KMS-11 (cell line): Measurements from ENCODE around the gene CXorf58.

Experiments used
- H2AFZ ChIP-seq: fragments of 200-600 bp; sonication (generic); 2 replicates; pipeline ENCODE4 v1.6.1; 2016; ENCODE audit warnings: antibody characterized with exemption, mixed run types, low read depth
- H3K27ac ChIP-seq: fragments of 200-600 bp; sonication (generic); 2 replicates; pipeline ENCODE4 v1.6.1; 2016; ENCODE audit warnings: mild to moderate bottlenecking, mixed run types
- H3K27me3 ChIP-seq: fragments of 200-600 bp; sonication (generic); 2 replicates; pipeline ENCODE4 v1.6.1; 2017; ENCODE audit warnings: mild to moderate bottlenecking, low read depth, mixed run types, moderate library complexity; ENCODE audit not compliant: insufficient read depth
- H3K36me3 ChIP-seq: fragments of 200-600 bp; sonication (generic); 2 replicates; pipeline ENCODE4 v1.6.1; 2017; ENCODE audit warnings: mild to moderate bottlenecking, mixed run types; ENCODE audit not compliant: insufficient read depth
- H3K4me1 ChIP-seq: fragments of 200-600 bp; sonication (generic); 2 replicates; pipeline ENCODE4 v1.6.1; 2016; ENCODE audit warnings: mild to moderate bottlenecking, low read depth, mixed run types; ENCODE audit not compliant: poor library complexity, severe bottlenecking
- H3K4me2 ChIP-seq: fragments of 200-600 bp; sonication (generic); 2 replicates; pipeline ENCODE4 v1.7.0; 2016; ENCODE audit warnings: mild to moderate bottlenecking, mixed run types
- H3K4me3 ChIP-seq: fragments of 200-600 bp; sonication (generic); IDR thresholded peaks from 2 replicates; pipeline ENCODE4 v1.6.1; 2017; ENCODE audit warnings: low read depth, low read length, mixed read lengths; ENCODE audit not compliant: insufficient read depth
- H3K79me2 ChIP-seq: fragments of 200-600 bp; sonication (generic); 2 replicates; pipeline ENCODE4 v1.6.1; 2016; ENCODE audit warnings: low read depth, mixed run types; ENCODE audit not compliant: insufficient read depth
- H3K9ac ChIP-seq: fragments of 200-600 bp; sonication (generic); 2 replicates; pipeline ENCODE4 v1.6.1; 2016; ENCODE audit warnings: mild to moderate bottlenecking, mixed run types
- H4K20me1 ChIP-seq: fragments of 200-600 bp; sonication (generic); 2 replicates; pipeline ENCODE4 v1.6.1; 2016; ENCODE audit warnings: mild to moderate bottlenecking, mixed run types; ENCODE audit not compliant: insufficient read depth
- TF ChIP-seq, protein P1 (sequence below): fragments of 200-600 bp; sonication (generic); conservative IDR thresholded peaks from 2 replicates; pipeline ENCODE4 v1.6.1; 2017; ENCODE audit warnings: low read depth, mild to moderate bottlenecking, antibody characterized with exemption, low read length, moderate library complexity, mixed read lengths

The CXorf58 gene

DNA sequence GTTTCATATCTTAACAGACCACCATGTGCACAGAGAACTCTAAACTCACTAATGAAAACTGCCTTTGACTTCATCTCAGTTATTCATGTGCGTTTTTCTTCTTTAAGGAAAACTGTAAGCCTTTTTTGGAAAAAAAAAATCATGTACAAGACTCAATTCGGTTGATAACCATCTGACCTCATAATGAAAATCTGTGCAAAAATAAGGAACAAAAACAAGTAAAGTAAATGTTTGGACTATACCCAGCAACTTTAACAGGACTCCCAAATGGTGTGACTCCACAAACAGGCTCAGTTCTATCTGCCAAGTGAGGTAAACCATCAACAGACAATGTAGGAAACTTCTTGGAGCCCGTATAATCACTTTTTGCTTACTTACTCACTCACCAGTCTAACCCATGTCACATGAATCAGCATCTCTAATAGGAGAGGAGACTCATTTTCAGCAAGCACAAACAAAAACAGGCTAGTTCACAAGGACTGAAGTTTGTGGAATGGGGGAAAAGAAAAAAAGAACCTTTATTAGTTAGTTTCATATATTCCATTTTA lies 9.3 kb upstream of the CXorf58 start:
- Histone ChIP-seq H3K79me2 (no peaks in the 10 kb centered on the region), H3K27ac (no peak overlapping the region), H3K4me2 (no peak overlapping the region), H3K36me3 (no peaks in the 10 kb centered on the region), H3K27me3 (no peaks in the 10 kb centered on the region), H3K9ac (no peak overlapping the region), H4K20me1 (no peaks in the 10 kb centered on the region), H3K4me3 (no peak overlapping the region), H2AFZ (no peak overlapping the region), H3K4me1 (peaks cover 11% of the 10 kb centered on the region)
- TF ChIP-seq, protein P1, sequence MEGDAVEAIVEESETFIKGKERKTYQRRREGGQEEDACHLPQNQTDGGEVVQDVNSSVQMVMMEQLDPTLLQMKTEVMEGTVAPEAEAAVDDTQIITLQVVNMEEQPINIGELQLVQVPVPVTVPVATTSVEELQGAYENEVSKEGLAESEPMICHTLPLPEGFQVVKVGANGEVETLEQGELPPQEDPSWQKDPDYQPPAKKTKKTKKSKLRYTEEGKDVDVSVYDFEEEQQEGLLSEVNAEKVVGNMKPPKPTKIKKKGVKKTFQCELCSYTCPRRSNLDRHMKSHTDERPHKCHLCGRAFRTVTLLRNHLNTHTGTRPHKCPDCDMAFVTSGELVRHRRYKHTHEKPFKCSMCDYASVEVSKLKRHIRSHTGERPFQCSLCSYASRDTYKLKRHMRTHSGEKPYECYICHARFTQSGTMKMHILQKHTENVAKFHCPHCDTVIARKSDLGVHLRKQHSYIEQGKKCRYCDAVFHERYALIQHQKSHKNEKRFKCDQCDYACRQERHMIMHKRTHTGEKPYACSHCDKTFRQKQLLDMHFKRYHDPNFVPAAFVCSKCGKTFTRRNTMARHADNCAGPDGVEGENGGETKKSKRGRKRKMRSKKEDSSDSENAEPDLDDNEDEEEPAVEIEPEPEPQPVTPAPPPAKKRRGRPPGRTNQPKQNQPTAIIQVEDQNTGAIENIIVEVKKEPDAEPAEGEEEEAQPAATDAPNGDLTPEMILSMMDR = no peak

DNA sequence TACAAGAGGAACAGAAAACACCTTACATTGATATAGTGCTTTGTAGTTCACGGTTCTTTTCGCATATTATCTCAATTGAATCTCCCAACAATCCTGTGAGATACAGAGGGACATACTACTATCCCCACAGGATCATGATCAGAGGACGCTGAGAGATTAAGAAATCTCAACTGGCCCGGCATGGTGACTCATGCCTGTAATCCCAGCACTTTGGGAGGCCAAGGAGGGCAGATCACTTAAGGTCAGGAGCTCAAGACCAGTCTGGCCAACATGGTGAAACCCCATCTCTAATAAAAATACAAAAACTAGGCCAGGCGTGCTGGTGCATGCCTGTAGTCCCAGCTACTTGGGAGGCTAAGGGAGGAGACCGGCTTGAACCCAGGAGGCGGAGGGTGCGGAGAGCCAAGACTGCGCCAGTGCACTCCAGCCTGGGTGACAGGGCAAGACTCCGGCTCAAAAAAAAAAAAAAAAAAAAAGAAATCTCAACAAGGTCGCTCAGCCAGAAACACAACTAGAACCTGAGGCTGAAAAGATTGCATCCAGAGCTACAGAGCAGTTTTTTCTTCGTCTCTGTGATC lies 7.5 kb upstream of the CXorf58 start:
- Histone ChIP-seq H3K9ac (no peak overlapping the region), H3K27me3 (no peaks in the 10 kb centered on the region), H3K4me2 (no peak overlapping the region), H4K20me1 (no peaks in the 10 kb centered on the region), H3K4me1 (peaks cover 11% of the 10 kb centered on the region), H3K27ac (no peak overlapping the region), H3K4me3 (no peak overlapping the region), H3K36me3 (no peaks in the 10 kb centered on the region), H2AFZ (no peak overlapping the region), H3K79me2 (no peaks in the 10 kb centered on the region)
- TF ChIP-seq, protein P1 = no peak

DNA sequence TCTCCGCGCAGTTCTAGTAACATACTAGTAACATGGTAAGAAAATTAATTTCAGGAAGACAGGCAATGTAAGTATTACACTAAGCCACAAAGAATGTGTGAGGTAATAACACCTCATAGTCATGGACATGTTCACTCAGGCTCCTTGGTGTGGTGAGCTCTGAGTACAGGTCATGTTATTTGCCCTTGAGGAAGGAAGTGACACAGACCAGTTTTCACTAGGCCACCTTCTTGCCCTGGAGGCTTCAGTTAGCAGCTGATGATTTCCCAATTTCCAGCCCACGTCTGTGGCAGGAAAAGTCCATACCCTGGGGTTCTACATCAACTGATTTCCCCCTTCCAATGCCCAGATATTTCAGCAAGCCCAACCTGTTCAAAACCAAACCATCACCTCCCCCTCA lies 6.7 kb upstream of the CXorf58 start:
- Histone ChIP-seq H3K9ac (no peak overlapping the region), H3K4me3 (no peak overlapping the region), H3K27me3 (no peaks in the 10 kb centered on the region), H4K20me1 (no peaks in the 10 kb centered on the region), H3K79me2 (peaks cover 7% of the 10 kb centered on the region; the same call in 1 of the 2 replicates), H3K4me2 (no peak overlapping the region), H3K27ac (no peak overlapping the region), H2AFZ (no peak overlapping the region), H3K4me1 (peaks cover 17% of the 10 kb centered on the region), H3K36me3 (no peaks in the 10 kb centered on the region)
- TF ChIP-seq, protein P1 = no peak

DNA sequence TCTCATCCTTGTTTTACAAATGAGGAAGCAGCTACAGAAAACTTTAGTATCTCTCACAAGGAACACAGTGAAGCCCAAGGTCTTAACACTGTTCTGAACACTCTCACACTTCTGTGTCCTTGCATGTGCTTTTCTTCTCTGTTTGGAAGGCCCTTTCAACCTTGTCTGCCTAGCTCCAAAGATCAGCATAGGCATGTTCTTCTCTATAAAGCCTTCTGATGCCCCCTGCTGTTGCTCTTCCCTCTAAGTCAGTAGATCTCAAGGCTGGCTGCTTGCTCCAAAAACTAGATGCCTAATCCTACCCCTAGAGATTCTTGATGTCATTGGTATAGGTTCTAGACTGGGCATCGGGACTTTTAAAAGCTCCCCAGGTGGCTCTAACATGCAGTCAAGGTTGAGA lies 6.0 kb upstream of the CXorf58 start:
- no peak overlapping the region for H3K9ac ChIP-seq
- H3K4me1 ChIP-seq = peaks cover 24% of the 10 kb centered on the region
- no peak overlapping the region for H3K4me3 ChIP-seq
- H3K27ac ChIP-seq = no peak overlapping the region
- H3K4me2 ChIP-seq = no peak overlapping the region
- H3K36me3 ChIP-seq = no peaks in the 10 kb centered on the region
- no peaks in the 10 kb centered on the region for H4K20me1 ChIP-seq
- H3K27me3 ChIP-seq = no peaks in the 10 kb centered on the region
- peaks cover 15% of the 10 kb centered on the region; the same call in 1 of the 2 replicates for H3K79me2 ChIP-seq
- H2AFZ ChIP-seq = no peak overlapping the region
- TF ChIP-seq, protein P1 = no peak
